ENCODE data around the gene SERPINB2.

The SERPINB2 gene

GRCh38 chr18:63889626-63890025 is 2.1 kb downstream of the SERPINB2 start:
- 98% methylated on average over 2 of the region's 2 CpGs for WGBS
- Histone ChIP-seq H3K4me1 (ENCODE audit: insufficient read depth, low read length) (no peaks in the 10 kb centered on the region), H3K27ac (ENCODE audit: low read depth, low read length) (no peak overlapping the region), H3K36me3 (ENCODE audit: insufficient read depth, low read length) (no peaks in the 10 kb centered on the region), H3K4me3 (ENCODE audit: low read length) (no peak overlapping the region), H3K9me3 (ENCODE audit: insufficient read depth, low read depth, low read length) (no peaks in the 10 kb centered on the region), H3K9ac (ENCODE audit: low read depth, low read length) (no peak overlapping the region), H3K27me3 (ENCODE audit: insufficient read depth, low read length) (no peaks in the 10 kb centered on the region)

- no peaks in the 10 kb centered on the region for H3K9me3 ChIP-seq (ENCODE audit: insufficient read depth, low read depth, low read length)
- H3K4me3 ChIP-seq (ENCODE audit: low read length) = no peak overlapping the region
- H3K36me3 ChIP-seq (ENCODE audit: insufficient read depth, low read length) = no peaks in the 10 kb centered on the region
- H3K27me3 ChIP-seq (ENCODE audit: insufficient read depth, low read length) = no peaks in the 10 kb centered on the region
- H3K27ac ChIP-seq (ENCODE audit: low read depth, low read length) = no peak overlapping the region
- no peaks in the 10 kb centered on the region for H3K4me1 ChIP-seq (ENCODE audit: insufficient read depth, low read length)
- 96% methylated on average over 6 of the region's 6 CpGs for WGBS
- no peak overlapping the region for H3K9ac ChIP-seq (ENCODE audit: low read depth, low read length)
Observed at GRCh38 chr18:63890237-63890949, 2.9 kb downstream of the SERPINB2 start.

- Histone ChIP-seq H3K36me3 (ENCODE audit: insufficient read depth, low read length) (no peaks in the 10 kb centered on the region), H3K4me1 (ENCODE audit: insufficient read depth, low read length) (no peaks in the 10 kb centered on the region), H3K27ac (ENCODE audit: low read depth, low read length) (no peak overlapping the region), H3K27me3 (ENCODE audit: insufficient read depth, low read length) (no peaks in the 10 kb centered on the region), H3K9me3 (ENCODE audit: insufficient read depth, low read depth, low read length) (no peaks in the 10 kb centered on the region), H3K9ac (ENCODE audit: low read depth, low read length) (no peak overlapping the region), H3K4me3 (ENCODE audit: low read length) (no peak overlapping the region)
- WGBS = 88% methylated on average over 5 of the region's 5 CpGs
Observed at GRCh38 chr18:63890950-63891304, 3.4 kb downstream of the SERPINB2 start.

GRCh38 chr18:63892566-63892965 is 5.1 kb downstream of the SERPINB2 start:
- WGBS = 96% methylated on average over 4 of the region's 4 CpGs

GRCh38 chr18:63894106-63894772 is 6.7 kb downstream of the SERPINB2 start:
- WGBS = 96% methylated on average over 6 of the region's 6 CpGs
- Histone ChIP-seq H3K36me3 (ENCODE audit: insufficient read depth, low read length) (no peaks in the 10 kb centered on the region), H3K4me1 (ENCODE audit: insufficient read depth, low read length) (no peaks in the 10 kb centered on the region)

More at GRCh38 chr18:63892566-63892965, 5.1 kb downstream of the SERPINB2 start:
- Histone ChIP-seq H3K4me3 (ENCODE audit: low read length) (no peak overlapping the region), H3K9ac (ENCODE audit: low read depth, low read length) (no peak overlapping the region), H3K27me3 (ENCODE audit: insufficient read depth, low read length) (no peaks in the 10 kb centered on the region), H3K4me1 (ENCODE audit: insufficient read depth, low read length) (no peaks in the 10 kb centered on the region), H3K27ac (ENCODE audit: low read depth, low read length) (no peak overlapping the region), H3K36me3 (ENCODE audit: insufficient read depth, low read length) (no peaks in the 10 kb centered on the region), H3K9me3 (ENCODE audit: insufficient read depth, low read depth, low read length) (no peaks in the 10 kb centered on the region)

GRCh38 chr18:63895190-63895589 is 7.7 kb downstream of the SERPINB2 start:
- Histone ChIP-seq H3K9me3 (ENCODE audit: insufficient read depth, low read depth, low read length) (no peaks in the 10 kb centered on the region), H3K27ac (ENCODE audit: low read depth, low read length) (no peak overlapping the region), H3K36me3 (ENCODE audit: insufficient read depth, low read length) (no peaks in the 10 kb centered on the region), H3K4me1 (ENCODE audit: insufficient read depth, low read length) (no peaks in the 10 kb centered on the region), H3K4me3 (ENCODE audit: low read length) (no peak overlapping the region), H3K27me3 (ENCODE audit: insufficient read depth, low read length) (no peaks in the 10 kb centered on the region), H3K9ac (ENCODE audit: low read depth, low read length) (no peak overlapping the region)
- WGBS = 90% methylated on average over 6 of the region's 6 CpGs

More at GRCh38 chr18:63894106-63894772, 6.7 kb downstream of the SERPINB2 start:
- no peak overlapping the region for H3K27ac ChIP-seq (ENCODE audit: low read depth, low read length)
- no peak overlapping the region for H3K9ac ChIP-seq (ENCODE audit: low read depth, low read length)
- no peak overlapping the region for H3K4me3 ChIP-seq (ENCODE audit: low read length)
- H3K27me3 ChIP-seq (ENCODE audit: insufficient read depth, low read length) = no peaks in the 10 kb centered on the region
- no peaks in the 10 kb centered on the region for H3K9me3 ChIP-seq (ENCODE audit: insufficient read depth, low read depth, low read length)

GRCh38 chr18:63897072-63897471 is 9.6 kb downstream of the SERPINB2 start:
- 94% methylated on average over 3 of the region's 4 CpGs for WGBS
- Histone ChIP-seq H3K9ac (ENCODE audit: low read depth, low read length) (no peak overlapping the region), H3K36me3 (ENCODE audit: insufficient read depth, low read length) (no peaks in the 10 kb centered on the region), H3K9me3 (ENCODE audit: insufficient read depth, low read depth, low read length) (no peaks in the 10 kb centered on the region), H3K4me3 (ENCODE audit: low read length) (no peak overlapping the region), H3K27ac (ENCODE audit: low read depth, low read length) (no peak overlapping the region), H3K4me1 (ENCODE audit: insufficient read depth, low read length) (no peaks in the 10 kb centered on the region), H3K27me3 (ENCODE audit: insufficient read depth, low read length) (no peaks in the 10 kb centered on the region)

GRCh38 chr18:63899206-63899605 is 11.7 kb downstream of the SERPINB2 start:
- H3K4me1 ChIP-seq (ENCODE audit: insufficient read depth, low read length) = no peaks in the 10 kb centered on the region

GRCh38 chr18:63903851-63904570 is 16.5 kb downstream of the SERPINB2 start:
- Histone ChIP-seq H3K9ac (ENCODE audit: low read depth, low read length) (no peak overlapping the region), H3K36me3 (ENCODE audit: insufficient read depth, low read length) (no peaks in the 10 kb centered on the region), H3K27me3 (ENCODE audit: insufficient read depth, low read length) (no peaks in the 10 kb centered on the region), H3K9me3 (ENCODE audit: insufficient read depth, low read depth, low read length) (no peaks in the 10 kb centered on the region), H3K4me1 (ENCODE audit: insufficient read depth, low read length) (no peaks in the 10 kb centered on the region; the same call in 1 of the 2 replicates), H3K4me3 (ENCODE audit: low read length) (no peak overlapping the region), H3K27ac (ENCODE audit: low read depth, low read length) (no peak overlapping the region)
- WGBS = 93% methylated on average over 1 of the region's 1 CpG

More at GRCh38 chr18:63899206-63899605, 11.7 kb downstream of the SERPINB2 start:
- Histone ChIP-seq H3K9ac (ENCODE audit: low read depth, low read length) (no peak overlapping the region), H3K36me3 (ENCODE audit: insufficient read depth, low read length) (no peaks in the 10 kb centered on the region), H3K9me3 (ENCODE audit: insufficient read depth, low read depth, low read length) (no peaks in the 10 kb centered on the region), H3K27me3 (ENCODE audit: insufficient read depth, low read length) (no peaks in the 10 kb centered on the region), H3K27ac (ENCODE audit: low read depth, low read length) (no peak overlapping the region), H3K4me3 (ENCODE audit: low read length) (no peak overlapping the region)

GRCh38 chr18:63904694-63905093 is 17.2 kb downstream of the SERPINB2 start:
- Histone ChIP-seq H3K4me1 (ENCODE audit: insufficient read depth, low read length) (no peaks in the 10 kb centered on the region; the same call in 1 of the 2 replicates), H3K9ac (ENCODE audit: low read depth, low read length) (no peak overlapping the region), H3K36me3 (ENCODE audit: insufficient read depth, low read length) (no peaks in the 10 kb centered on the region), H3K9me3 (ENCODE audit: insufficient read depth, low read depth, low read length) (no peaks in the 10 kb centered on the region), H3K27me3 (ENCODE audit: insufficient read depth, low read length) (no peaks in the 10 kb centered on the region), H3K27ac (ENCODE audit: low read depth, low read length) (no peak overlapping the region), H3K4me3 (ENCODE audit: low read length) (no peak overlapping the region)
- no CpG with 5 or more reads among the region's 1 CpG for WGBS

GRCh38 chr18:63905361-63905760 is 17.9 kb downstream of the SERPINB2 start:
- Histone ChIP-seq H3K4me3 (ENCODE audit: low read length) (no peak overlapping the region), H3K9me3 (ENCODE audit: insufficient read depth, low read depth, low read length) (no peaks in the 10 kb centered on the region), H3K27ac (ENCODE audit: low read depth, low read length) (no peak overlapping the region), H3K4me1 (ENCODE audit: insufficient read depth, low read length) (no peaks in the 10 kb centered on the region; the same call in 1 of the 2 replicates), H3K9ac (ENCODE audit: low read depth, low read length) (no peak overlapping the region), H3K36me3 (ENCODE audit: insufficient read depth, low read length) (no peaks in the 10 kb centered on the region), H3K27me3 (ENCODE audit: insufficient read depth, low read length) (no peaks in the 10 kb centered on the region)
- WGBS = 93% methylated on average over 2 of the region's 2 CpGs

All from HUES64 (cell line).